T-helper 2 cell treated with Interferon-gamma antibody and Interleukin-4, amounts not matched to agents 5 μg/mL and 100 μg/mL, for 36 hours (primary cell): ENCODE measurements around the gene MAD1L1.

ENCODE experiments used
- DNase-seq: peaks from one replicate; pipeline ENCODE4 v3.0.0; 2021; ENCODE audit warnings: low spot score
- H3K27ac Mint-ChIP-seq: one replicate; pipeline ENCODE4 v1.8.0; 2021; ENCODE audit warnings: mild to moderate bottlenecking, mixed read lengths
- H3K27me3 Mint-ChIP-seq: one replicate; pipeline ENCODE4 v1.8.0; 2021; ENCODE audit warnings: low read depth, mixed read lengths
- H3K36me3 Mint-ChIP-seq: one replicate; pipeline ENCODE4 v1.8.0; 2021; ENCODE audit warnings: low read depth, mixed read lengths
- H3K4me1 Mint-ChIP-seq: one replicate; pipeline ENCODE4 v1.8.0; 2021; ENCODE audit warnings: low read depth, mixed read lengths
- H3K4me3 Mint-ChIP-seq: one replicate; pipeline ENCODE4 v1.8.0; 2022; ENCODE audit warnings: mild to moderate bottlenecking, moderate library complexity, mixed read lengths
- H3K9me3 Mint-ChIP-seq: one replicate; pipeline ENCODE4 v1.8.0; 2021; ENCODE audit warnings: mixed read lengths

Gene MAD1L1

DNA sequence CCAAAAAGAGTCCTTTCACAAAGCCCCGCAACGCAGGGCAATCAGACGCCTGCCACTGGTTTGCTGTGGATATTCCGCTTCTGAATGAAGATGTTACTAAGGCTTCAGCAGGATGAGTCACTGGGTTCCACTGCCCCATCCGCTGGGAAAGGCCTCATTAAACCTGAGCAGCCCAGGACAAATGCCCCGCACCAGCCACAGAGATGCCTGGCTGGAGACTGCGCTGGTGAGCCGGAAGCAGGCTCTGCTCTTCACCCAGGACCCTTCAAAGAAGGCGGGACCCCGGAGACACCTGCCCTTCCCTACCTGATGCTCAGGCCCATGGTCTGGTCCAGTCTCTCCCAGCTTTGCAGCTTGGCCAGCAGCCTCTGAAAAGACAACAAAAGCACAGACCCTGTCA, 19.8 kb downstream of the MAD1L1 start:
- no peak for DNase-seq
- H3K27ac Mint-ChIP-seq, result no peak overlapping the region
- no peaks in the 10 kb centered on the region for H3K9me3 Mint-ChIP-seq
- H3K4me1 Mint-ChIP-seq, result no peaks in the 10 kb centered on the region
- H3K27me3 Mint-ChIP-seq, result no peaks in the 10 kb centered on the region
- peaks cover 30% of the 10 kb centered on the region for H3K36me3 Mint-ChIP-seq
- no peak overlapping the region for H3K4me3 Mint-ChIP-seq

DNA sequence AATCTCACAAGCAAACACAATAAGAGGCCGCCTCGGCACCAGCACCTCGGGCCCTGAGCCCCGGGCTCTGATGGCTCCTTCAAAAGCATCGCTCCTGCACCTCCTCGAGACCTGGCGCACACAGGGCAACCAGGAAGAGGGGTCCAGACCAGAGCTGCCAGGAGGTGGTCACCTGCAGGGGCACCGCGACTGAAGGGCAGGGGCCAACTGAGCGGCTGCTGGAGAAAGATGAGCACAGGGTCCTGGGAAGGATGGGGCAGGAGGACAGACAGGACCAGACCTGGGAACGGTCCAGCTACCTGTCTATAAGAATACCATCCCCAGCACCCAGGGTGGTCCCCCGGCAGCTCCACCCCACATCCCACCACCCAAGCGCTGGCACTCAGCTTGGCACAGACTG, 20.8 kb downstream of the MAD1L1 start:
- no peak overlapping the region for H3K4me3 Mint-ChIP-seq
- no peak for DNase-seq
- no peak overlapping the region for H3K27ac Mint-ChIP-seq
- no peaks in the 10 kb centered on the region for H3K4me1 Mint-ChIP-seq
- H3K9me3 Mint-ChIP-seq, result no peaks in the 10 kb centered on the region
- no peaks in the 10 kb centered on the region for H3K27me3 Mint-ChIP-seq
- H3K36me3 Mint-ChIP-seq, result peaks cover 31% of the 10 kb centered on the region

DNA sequence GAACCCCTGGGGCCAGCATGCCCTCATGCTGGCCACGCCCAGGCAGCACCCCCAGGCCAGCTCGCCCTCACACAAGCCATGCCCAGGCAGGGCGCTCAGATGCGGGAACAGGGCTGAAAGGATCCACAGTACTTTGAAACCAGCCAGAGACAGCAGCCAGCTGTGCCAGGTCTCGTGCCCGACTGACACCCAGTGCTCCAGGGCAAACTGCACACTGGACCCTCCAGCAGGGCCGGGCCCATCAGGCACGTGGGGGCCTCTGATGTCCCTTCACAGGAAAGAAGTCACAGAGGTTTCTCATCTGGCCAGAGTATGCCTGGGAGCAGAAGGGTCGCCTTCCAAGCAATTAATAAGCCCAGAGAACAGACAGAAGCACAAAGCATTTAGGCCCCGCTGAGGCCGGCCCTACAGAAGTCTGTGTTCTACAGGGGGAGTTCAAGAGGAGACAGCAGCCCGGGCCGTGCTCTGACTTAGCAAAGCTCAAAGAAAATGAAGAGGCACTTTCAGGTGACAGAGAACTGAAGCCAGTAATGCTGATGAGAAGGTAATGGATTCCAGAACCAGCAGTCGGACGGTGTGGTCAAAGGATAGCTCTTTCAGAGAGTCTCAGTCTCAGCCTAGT, 21.4 kb downstream of the MAD1L1 start:
- H3K4me1 Mint-ChIP-seq, result no peaks in the 10 kb centered on the region

DNA sequence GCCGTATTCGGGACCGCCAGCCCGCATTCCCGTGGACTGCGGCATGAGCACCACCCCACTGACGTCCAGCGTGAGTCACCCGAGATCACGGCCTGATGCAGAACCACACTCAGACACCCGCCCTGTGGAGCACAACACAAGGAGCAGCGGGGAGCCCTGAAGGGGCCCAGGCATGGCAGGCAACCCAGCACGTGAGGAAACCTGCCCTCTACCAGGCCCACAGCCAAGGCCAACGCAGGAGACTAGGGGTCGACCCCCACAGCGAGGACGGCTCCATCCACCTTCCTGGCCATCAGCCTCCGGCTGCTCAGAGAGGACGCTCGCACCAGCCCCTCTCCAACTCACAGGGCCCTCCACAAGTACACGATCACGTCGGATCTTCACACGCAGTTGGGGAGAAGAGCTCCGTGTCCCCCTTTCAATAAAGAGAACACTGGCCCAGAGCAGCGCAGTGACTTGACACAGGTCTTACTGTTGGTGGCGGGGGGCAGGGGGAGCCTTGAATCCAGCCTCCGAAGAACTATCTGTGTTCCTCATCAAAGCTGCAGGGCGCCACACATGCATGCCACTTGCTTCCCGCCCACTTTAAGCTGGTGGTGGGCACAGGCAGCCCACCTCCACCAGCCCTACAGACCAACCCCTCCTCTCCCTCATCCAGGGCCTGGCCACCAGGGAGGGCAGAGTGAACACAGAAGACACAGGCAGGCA, 22.0 kb downstream of the MAD1L1 start:
- no peak overlapping the region for H3K27ac Mint-ChIP-seq
- no peak overlapping the region for H3K4me3 Mint-ChIP-seq
- H3K27me3 Mint-ChIP-seq, result no peaks in the 10 kb centered on the region
- DNase-seq, result no peak
- H3K4me1 Mint-ChIP-seq, result no peaks in the 10 kb centered on the region
- H3K36me3 Mint-ChIP-seq, result peaks cover 26% of the 10 kb centered on the region
- H3K9me3 Mint-ChIP-seq, result no peaks in the 10 kb centered on the region

More for the DNA sequence above, 21.4 kb downstream of the MAD1L1 start:
- H3K9me3 Mint-ChIP-seq, result no peaks in the 10 kb centered on the region
- DNase-seq, result no peak
- no peak overlapping the region for H3K27ac Mint-ChIP-seq
- H3K27me3 Mint-ChIP-seq, result no peaks in the 10 kb centered on the region
- H3K36me3 Mint-ChIP-seq, result peaks cover 30% of the 10 kb centered on the region
- no peak overlapping the region for H3K4me3 Mint-ChIP-seq

DNA sequence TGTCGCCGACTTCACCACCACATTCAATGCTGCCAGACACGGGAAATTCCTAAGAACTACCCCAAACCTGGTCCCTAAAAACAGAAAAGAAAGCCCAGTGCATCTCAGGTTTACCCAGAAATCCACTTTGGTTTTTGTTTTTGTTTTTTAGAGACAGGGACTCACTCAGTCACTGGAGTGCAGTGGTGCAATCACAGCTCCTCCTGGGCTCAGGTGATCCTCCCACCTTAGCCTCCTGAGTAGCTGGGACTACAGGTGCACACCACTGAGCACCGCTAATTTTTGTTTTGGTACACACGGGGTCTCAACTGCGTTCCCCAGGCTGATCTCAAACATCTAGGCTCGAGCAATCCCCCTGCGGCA, 22.8 kb downstream of the MAD1L1 start:
- H3K36me3 Mint-ChIP-seq, result peaks cover 22% of the 10 kb centered on the region
- H3K9me3 Mint-ChIP-seq, result no peaks in the 10 kb centered on the region
- no peaks in the 10 kb centered on the region for H3K27me3 Mint-ChIP-seq
- no peaks in the 10 kb centered on the region for H3K4me1 Mint-ChIP-seq
- no peak overlapping the region for H3K4me3 Mint-ChIP-seq
- H3K27ac Mint-ChIP-seq, result no peak overlapping the region
- DNase-seq, result no peak

DNA sequence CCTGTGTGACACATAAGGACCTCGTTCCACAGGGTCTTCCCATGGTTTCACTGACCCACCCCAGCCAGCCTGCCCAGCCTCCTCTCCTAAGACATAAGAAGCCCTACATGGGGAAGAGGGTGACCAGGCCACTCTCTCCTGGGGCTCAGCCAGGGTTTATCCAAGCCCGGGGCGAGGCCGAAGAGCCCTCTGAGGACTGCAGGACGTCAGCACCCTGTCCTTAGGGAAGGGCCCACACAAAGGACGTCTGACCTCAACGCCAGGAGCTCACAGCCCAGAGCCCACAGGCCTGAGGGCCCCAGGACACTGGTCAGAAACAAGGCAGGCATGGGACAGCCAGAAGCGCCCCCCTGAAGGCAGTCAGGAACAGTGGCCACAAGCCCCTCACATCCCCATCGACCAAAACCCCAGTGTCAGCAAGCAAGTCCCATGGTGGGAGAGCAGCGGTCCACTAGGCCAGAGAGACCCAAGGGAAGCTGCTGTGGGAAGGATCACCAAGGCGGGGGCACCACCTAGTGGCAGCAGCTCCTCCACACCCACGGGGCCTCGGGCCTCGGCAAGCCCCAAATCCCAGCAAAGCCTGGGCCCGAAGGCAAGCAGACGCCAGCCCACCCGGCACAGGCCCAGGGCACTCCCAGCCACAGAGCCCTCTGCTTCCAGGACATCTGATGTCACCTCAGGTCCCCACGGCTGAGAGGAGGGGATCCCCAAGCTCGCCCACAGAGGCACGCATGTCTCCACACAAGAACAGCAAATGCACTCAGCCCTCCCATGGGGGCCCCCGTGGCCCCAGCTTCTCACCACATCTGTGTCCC, 23.4 kb downstream of the MAD1L1 start:
- peaks cover 22% of the 10 kb centered on the region for H3K36me3 Mint-ChIP-seq
- no peaks in the 10 kb centered on the region for H3K9me3 Mint-ChIP-seq
- peak; percentile 13 for DNase-seq
- no peaks in the 10 kb centered on the region for H3K27me3 Mint-ChIP-seq
- peak overlapping the region; percentile 50 for H3K27ac Mint-ChIP-seq
- H3K4me3 Mint-ChIP-seq, result no peak overlapping the region
- no peaks in the 10 kb centered on the region for H3K4me1 Mint-ChIP-seq

DNA sequence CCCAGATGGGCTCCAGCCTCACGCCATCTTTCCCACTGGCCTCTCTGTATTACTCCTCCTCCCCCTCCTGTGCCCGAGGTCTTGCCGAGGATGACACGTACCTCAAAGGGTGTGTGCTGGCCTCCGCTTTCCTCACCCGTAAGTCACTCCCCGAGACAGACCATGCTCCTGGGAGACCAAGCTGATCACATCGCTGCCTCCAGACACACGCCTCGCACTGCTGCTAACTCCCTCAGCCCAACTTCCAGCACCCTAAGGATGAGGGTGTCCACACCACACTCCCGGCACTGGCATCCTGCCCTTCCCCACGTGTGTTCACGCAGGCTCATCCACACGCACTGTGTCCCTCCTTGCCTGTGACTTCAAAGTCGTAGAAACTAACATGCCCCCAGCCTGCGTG, 24.0 kb downstream of the MAD1L1 start:
- peak overlapping the region; percentile 50 for H3K27ac Mint-ChIP-seq

DNA sequence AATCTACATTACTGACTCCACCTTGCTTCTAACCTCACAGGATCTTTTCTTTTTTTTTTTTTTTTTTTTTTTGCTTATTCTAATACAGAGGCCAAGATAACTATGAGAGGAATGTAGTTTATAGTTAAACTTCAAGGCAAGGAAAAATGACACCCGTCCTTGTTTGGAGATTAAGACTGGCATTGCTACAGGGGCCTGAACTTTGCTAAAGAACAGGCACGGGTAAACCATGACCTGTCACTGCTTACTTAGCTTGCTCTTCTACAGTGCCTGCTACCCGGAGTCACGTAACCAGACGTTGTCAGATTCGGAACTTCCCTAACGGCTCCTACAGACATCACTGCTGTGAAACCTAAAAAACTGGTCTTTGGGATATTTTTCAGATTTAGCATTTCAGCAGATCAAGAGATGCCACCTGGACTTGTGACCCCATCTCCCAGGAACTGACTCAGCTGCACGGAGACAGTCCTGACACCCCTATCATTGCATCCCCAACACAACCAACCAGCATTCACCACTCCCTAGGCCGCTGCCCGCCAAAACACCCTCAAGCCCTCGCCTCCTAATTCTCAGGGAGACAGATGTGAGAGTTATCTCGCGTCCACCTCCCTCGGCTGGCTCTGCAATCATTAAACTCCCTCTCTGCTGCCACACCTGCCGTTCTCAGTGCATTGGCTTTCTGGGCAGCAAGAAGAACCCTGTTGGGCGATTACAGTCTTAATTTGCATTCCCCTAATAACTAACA, 27.5 kb downstream of the MAD1L1 start:
- Mint-ChIP-seq H3K27ac (no peak overlapping the region), H3K27me3 (no peaks in the 10 kb centered on the region), H3K36me3 (peaks cover 15% of the 10 kb centered on the region), H3K4me1 (no peaks in the 10 kb centered on the region), H3K9me3 (no peaks in the 10 kb centered on the region), H3K4me3 (no peak overlapping the region)
- no peak for DNase-seq

More for the DNA sequence above, 24.0 kb downstream of the MAD1L1 start:
- no peaks in the 10 kb centered on the region for H3K4me1 Mint-ChIP-seq
- H3K9me3 Mint-ChIP-seq, result no peaks in the 10 kb centered on the region
- no peak for DNase-seq
- H3K36me3 Mint-ChIP-seq, result peaks cover 19% of the 10 kb centered on the region
- H3K27me3 Mint-ChIP-seq, result no peaks in the 10 kb centered on the region
- H3K4me3 Mint-ChIP-seq, result no peak overlapping the region

DNA sequence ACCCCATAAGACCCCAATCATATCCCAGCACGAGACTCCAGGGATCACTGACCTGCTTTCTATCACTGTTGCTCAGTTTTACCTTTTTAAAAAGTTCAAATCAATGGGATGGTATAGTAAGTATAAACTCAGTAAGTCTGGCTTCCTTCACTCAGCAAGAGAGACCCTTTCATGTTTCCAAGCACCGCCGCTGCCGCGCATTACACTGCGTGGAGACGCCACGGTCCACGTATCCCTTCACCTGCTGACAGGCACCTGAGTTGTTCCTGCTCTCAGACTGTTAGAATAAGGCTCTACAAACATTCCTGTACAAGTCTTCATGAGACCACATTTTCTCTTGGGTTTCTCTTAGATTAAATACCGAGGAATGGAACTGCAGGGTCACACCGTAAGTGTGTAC, 28.3 kb downstream of the MAD1L1 start:
- Mint-ChIP-seq H3K27ac (no peak overlapping the region), H3K4me3 (no peak overlapping the region)
- no peak for DNase-seq

DNA sequence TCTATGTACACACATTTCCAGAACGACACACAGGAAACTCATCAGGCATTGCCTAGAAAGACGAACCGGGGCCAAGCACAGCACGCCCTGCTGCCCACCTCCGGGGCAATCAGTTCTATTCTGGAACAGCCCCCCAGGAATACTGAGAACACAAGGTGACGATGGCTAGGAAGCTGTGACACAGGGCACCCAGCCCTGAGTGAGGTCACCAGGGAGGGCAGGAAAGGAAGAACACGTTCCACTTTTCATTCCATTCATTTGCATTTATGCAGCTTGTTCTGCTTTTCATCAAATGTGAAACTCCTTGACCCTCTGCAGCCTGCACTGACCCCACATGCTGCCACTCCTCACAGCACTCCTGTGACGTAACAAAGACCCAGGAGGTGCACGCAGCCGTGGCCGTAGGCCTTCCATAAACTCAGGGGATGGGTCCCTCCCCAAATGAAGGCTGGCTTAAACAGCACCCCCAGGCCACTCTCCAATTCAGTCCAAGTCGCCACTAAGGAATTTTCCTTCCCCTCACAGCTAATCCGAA, 28.9 kb downstream of the MAD1L1 start:
- H3K9me3 Mint-ChIP-seq, result no peaks in the 10 kb centered on the region
- no peak overlapping the region for H3K4me3 Mint-ChIP-seq
- no peak overlapping the region for H3K27ac Mint-ChIP-seq
- no peaks in the 10 kb centered on the region for H3K27me3 Mint-ChIP-seq
- peaks cover 15% of the 10 kb centered on the region for H3K36me3 Mint-ChIP-seq
- H3K4me1 Mint-ChIP-seq, result no peaks in the 10 kb centered on the region
- DNase-seq, result no peak

More for the DNA sequence above, 28.3 kb downstream of the MAD1L1 start:
- no peaks in the 10 kb centered on the region for H3K27me3 Mint-ChIP-seq
- no peaks in the 10 kb centered on the region for H3K4me1 Mint-ChIP-seq
- peaks cover 15% of the 10 kb centered on the region for H3K36me3 Mint-ChIP-seq
- no peaks in the 10 kb centered on the region for H3K9me3 Mint-ChIP-seq

DNA sequence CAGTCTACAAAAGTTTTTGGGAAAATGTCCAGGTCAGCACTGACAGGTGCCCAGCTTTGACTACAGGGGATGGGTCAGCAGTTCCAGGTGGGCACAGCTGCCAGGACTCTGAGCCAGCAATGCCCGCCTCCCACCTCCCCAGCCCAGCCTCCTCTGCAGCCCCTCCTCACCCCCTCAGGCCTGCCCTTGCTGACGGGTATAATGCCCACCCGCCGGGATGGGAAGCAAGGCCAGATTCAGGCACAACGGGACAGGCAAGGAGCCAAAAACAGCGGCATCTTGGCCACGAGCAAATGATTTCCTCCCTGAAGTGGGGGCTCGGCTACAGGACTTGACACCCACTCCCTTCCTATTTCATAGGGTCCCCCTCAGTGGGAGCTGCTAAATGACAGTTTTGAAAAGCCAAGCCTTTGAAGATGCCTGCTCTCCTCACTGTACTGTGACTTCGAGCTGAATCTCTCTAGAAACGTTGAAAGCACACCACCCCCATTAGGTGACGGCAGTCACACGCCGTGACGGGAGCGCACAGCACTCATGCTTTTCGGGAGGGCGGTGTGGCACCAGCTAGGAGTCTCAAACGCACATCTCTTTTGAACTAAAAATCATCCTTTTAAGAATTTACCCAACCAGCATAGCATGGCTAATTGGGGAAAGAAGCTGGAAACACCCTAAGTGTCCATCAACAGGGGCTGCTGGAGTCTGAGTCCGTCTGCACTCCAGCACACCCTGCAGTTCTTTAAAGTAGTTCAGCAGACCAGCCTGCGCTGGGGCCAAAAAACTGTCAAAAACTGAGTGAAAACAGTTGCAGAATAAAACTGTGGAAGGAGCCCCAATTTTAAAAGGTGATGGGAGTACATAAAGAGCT, 29.6 kb downstream of the MAD1L1 start:
- Mint-ChIP-seq H3K27me3 (no peaks in the 10 kb centered on the region), H3K27ac (no peak overlapping the region), H3K9me3 (no peaks in the 10 kb centered on the region), H3K36me3 (peaks cover 12% of the 10 kb centered on the region), H3K4me1 (no peaks in the 10 kb centered on the region), H3K4me3 (no peak overlapping the region)
- DNase-seq, result no peak

DNA sequence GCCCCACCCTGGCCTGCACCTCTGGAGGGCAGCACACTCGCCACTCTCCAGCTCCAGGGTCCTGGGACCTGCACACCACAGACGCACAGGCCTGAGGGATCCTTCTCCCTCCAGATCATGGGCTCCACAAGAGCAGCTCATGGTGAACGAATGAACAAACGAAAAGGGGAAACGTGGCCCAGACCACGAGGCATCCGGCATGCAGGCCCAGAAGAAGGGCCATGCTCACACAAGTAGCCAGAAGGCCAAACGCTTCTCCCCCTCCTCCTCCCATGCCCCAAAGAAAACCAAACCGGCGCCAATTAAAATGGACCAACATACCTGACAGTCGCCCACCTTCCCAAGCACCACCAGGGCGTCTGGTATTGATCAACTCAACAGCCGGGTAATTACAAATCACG, 30.4 kb downstream of the MAD1L1 start:
- Mint-ChIP-seq H3K4me3 (no peak overlapping the region), H3K27me3 (no peaks in the 10 kb centered on the region), H3K4me1 (no peaks in the 10 kb centered on the region), H3K36me3 (peaks cover 11% of the 10 kb centered on the region), H3K9me3 (no peaks in the 10 kb centered on the region), H3K27ac (no peak overlapping the region)
- no peak for DNase-seq
